K562 (cell line): ENCODE measurements around the gene ZNF32. TPM values are rescaled to one million over a fixed set of nuclear protein-coding genes. Genes with fewer than 3 reads are reported as not detected.

Experiments
- CBX5 ChIP-seq: IDR thresholded peaks from 2 replicates; pipeline ENCODE4 v1.6.1; 2014; ENCODE audit warnings: low read depth, borderline replicate concordance
- HMGN3 ChIP-seq: IDR thresholded peaks from 2 replicates; pipeline ENCODE4 v1.6.1; 2011; ENCODE audit warnings: borderline replicate concordance, low read depth, mild to moderate bottlenecking, mixed read lengths, low read length; ENCODE audit not compliant: insufficient read length; ENCODE audit errors: extremely low read depth
- PREB ChIP-seq: sonication (generic); formaldehyde crosslinking; IDR thresholded peaks from 2 replicates; pipeline ENCODE4 v1.8.1; 2023; ENCODE audit warnings: mild to moderate bottlenecking, missing genetic modification reagents
- SREBF2 ChIP-seq: sonication (generic); formaldehyde crosslinking; IDR thresholded peaks from 2 replicates; pipeline ENCODE4 v1.4.0; 2020; ENCODE audit warnings: mild to moderate bottlenecking, missing genetic modification reagents
- STAT6 ChIP-seq: sonication (generic); formaldehyde crosslinking; IDR thresholded peaks from 2 replicates; pipeline ENCODE4 v1.8.1; 2023; ENCODE audit warnings: mild to moderate bottlenecking, missing genetic modification reagents
- ZC3H11A ChIP-seq: IDR thresholded peaks from 2 replicates; pipeline ENCODE4 v1.6.1; 2012; ENCODE audit warnings: low read depth, low read length, improper control_type of control experiment
- polyA plus RNA-seq, 8 experiments: library from polyadenylated mRNA; depleted of rRNA in 4 of 8; stranded (reverse) in 5 of 8; unstranded in 3 of 8; fragments of >200 nt; fragmentation: Nextera tagmentation in 2 of 8; fragmentation: Illumina TruSeq in 1 of 8; extraction: Ambion mirVana in 2 of 8; extraction: Trizol in 1 of 8; gene quantifications; 2 replicates each; pipeline versions ENCODE4 v1.2.1 to v1.2.3, GENCODE V29; 2011 to 2014; ENCODE audit warnings: inconsistent platforms in 1 of 8, missing spikeins in 1 of 8
- total RNA-seq, 7 experiments: library from RNA; depleted of rRNA in 6 of 7; stranded (reverse); fragments of >200 nt in 6 of 7; fragmentation: Illumina TruSeq in 2 of 7; extraction: Trizol in 2 of 7; gene quantifications; 2 replicates each; pipeline versions ENCODE4 v1.2.1 to v1.2.3, GENCODE V29; 2011 to 2021; ENCODE audit warnings: low replicate concordance in 1 of 7

Gene ZNF32
- total and polyA plus RNA-seq, 9 of the 15 experiments (the other 6 are each of a cell fraction or from before 2014, with no cell fraction given), result 17.3 to 57.0 (median 26.3) TPM

- TF ChIP-seq STAT6 (no peak), HMGN3 (no peak), ZC3H11A (no peak), PREB (CRISPR knock-in tag) (no peak), CBX5 (no peak), SREBF2 (CRISPR knock-in tag) (no peak)
- TF ChIP-seq, all 486 proteins: peak for 0
These were observed 43.6 kb upstream of the ZNF32 start (continued) for GRCh38 chr10:43692051-43692825.
